Measurements from ENCODE around the gene HSD17B8.
A peak's percentile ranks its signal among the peaks of the same experiment; 100 is the strongest.

HSD17B8 gene

GRCh38 chr6:33248932-33249731 lies 44.7 kb downstream of the HSD17B8 start:
- DNase-seq = peak; percentile 97

- peak; percentile 50 for DNase-seq
Measured at GRCh38 chr6:33249732-33250630, 45.5 kb downstream of the HSD17B8 start.

DNA sequence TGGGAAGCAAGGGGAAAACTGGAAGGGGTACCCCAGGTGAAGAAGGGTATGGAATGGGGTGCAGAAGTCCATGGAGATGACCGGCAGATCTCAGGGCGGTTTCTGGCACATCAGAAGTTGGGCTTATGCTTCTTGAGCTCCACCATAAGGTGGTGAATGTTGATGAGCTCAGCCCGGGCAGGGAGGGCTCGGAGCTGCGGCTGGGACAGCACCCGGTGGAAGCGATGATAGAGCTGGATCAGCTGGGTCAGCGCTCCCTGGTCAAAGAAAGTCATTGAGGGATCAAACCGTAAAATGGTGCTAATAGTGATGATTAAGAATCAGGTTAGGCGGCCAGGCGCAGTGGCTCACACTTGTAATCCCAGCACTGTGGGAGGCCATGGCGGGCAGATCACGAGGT lies 46.3 kb downstream of the HSD17B8 start:
- DNase-seq = no peak

DNA sequence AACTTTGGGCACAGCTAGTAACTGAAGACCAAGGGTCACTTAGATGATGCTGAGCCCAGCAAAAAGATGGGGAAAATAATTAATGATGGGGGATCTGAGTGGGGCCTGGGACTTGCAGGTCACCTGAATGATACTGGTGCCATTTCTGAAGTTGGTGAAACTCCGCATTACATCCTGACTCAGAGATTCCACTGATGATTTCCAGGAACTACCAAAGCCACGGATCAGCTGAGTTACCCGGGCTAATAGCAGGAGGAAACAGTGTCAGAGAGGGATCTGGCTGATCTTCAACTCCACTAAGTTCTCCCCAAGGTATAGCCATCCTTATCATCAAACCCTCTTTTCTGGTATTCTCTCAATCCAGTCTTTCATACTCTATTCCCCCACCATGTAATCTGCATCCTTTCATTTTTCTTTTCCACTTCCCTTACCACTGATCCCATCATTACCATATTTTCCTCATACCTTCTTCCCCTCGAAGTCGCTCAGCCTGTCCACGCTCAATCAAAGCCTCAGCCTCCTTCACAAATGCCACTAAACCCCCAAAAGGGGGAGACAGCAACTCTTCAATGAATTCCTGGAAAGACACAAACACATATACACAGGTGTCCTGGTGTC lies 47.0 kb downstream of the HSD17B8 start:
- DNase-seq = no peak

GRCh38 chr6:33252759-33253158 lies 48.3 kb downstream of the HSD17B8 start:
- DNase-seq = no peak

DNA sequence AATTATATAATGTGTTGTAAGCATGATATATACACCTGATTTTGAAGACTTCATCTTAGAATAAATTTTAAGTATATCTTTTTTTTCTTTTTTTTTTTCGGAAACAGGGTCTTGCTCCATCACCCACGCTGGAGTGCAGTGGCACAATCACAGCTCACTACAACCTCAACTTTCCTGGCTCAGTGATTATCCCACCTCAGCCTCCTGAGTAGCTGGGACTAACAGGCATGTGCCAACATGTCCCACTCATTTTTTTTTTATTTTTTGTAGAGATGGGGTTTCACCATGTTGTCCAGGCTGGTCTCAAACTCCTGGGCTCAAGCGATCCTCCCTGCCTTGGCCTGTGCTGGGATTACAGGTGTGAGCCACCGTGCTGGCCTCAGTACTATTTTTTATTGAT lies 50.1 kb downstream of the HSD17B8 start:
- no peak for DNase-seq
